ENCODE data around the gene DISC1.

- TF ChIP-seq, protein P1, sequence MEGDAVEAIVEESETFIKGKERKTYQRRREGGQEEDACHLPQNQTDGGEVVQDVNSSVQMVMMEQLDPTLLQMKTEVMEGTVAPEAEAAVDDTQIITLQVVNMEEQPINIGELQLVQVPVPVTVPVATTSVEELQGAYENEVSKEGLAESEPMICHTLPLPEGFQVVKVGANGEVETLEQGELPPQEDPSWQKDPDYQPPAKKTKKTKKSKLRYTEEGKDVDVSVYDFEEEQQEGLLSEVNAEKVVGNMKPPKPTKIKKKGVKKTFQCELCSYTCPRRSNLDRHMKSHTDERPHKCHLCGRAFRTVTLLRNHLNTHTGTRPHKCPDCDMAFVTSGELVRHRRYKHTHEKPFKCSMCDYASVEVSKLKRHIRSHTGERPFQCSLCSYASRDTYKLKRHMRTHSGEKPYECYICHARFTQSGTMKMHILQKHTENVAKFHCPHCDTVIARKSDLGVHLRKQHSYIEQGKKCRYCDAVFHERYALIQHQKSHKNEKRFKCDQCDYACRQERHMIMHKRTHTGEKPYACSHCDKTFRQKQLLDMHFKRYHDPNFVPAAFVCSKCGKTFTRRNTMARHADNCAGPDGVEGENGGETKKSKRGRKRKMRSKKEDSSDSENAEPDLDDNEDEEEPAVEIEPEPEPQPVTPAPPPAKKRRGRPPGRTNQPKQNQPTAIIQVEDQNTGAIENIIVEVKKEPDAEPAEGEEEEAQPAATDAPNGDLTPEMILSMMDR (IDR thresholded peaks at IDR 0.05) = no peak
- no peak for TF ChIP-seq POLR2A (IDR thresholded peaks at IDR 0.05)
Measured at GRCh38 chr1:231934797-231935196, 308.2 kb downstream of the DISC1 start.
